NCI-H1436 treated with DMSO at 0.1 percent for 48 hours (cell line): ENCODE measurements around the gene LTV1.

Experiments used
- DNase-seq: peaks from one replicate; lab custom pipeline; 2025; lab: John Stamatoyannopoulos, UW

LTV1 gene

GRCh38 chr6:143885116-143885515, 42.0 kb downstream of the LTV1 start:
- no peak for DNase-seq

GRCh38 chr6:143894655-143895054, 51.5 kb downstream of the LTV1 start:
- no peak for DNase-seq

GRCh38 chr6:143896126-143896860, 53.2 kb downstream of the LTV1 start:
- DNase-seq: no peak

GRCh38 chr6:143900358-143900757, 57.2 kb downstream of the LTV1 start:
- no peak for DNase-seq

GRCh38 chr6:143901885-143902750, 59.0 kb downstream of the LTV1 start:
- no peak for DNase-seq

GRCh38 chr6:143902827-143903226, 59.7 kb downstream of the LTV1 start:
- DNase-seq: no peak

GRCh38 chr6:143911028-143911427, 67.9 kb downstream of the LTV1 start:
- no peak for DNase-seq

- no peak for DNase-seq
These were observed 69.5 kb downstream of the LTV1 start for GRCh38 chr6:143912671-143913070.
